HPDE6-E6E7 (cell line): ENCODE results near the gene KLK7.

Experiments
- DNase-seq: peaks from one replicate; pipeline ENCODE4 v3.0.0; 2011; ENCODE audit warnings: missing footprints; ENCODE audit errors: extremely low spot score

KLK7 gene

DNA sequence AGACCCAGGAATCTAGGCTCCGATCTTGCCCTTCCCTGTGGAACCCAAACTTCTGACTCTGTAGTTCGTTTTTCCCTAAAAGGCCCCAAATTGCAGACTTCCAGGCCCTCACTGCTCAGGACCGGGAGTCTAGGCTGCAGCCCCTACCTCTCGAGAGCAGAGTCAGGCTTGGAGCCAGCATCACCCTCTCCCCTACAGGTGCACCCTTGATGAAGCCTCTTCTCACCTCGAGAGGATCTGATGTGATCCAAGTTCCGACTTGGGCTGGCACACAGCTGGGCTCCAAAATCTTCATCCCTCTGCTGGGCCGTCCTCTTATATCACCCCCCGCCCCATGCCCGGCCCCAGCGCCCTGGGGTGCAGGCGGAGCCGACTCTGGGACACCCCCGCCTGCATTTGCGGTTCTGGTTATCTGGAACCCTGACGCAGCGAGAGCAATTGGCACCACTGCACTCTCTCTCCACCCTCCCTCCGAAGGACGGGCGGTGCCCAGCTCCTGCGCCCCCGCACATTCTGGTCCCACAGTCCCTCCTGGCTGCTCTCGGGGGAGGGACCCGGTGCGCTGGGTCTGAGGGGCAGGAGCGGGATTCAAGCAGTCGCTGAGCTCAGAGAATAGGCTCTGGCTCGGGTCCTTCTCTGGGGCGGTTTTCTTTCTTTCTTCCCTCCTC is at the start of gene KLK7:
Gene KLK7, minus strand, starts transcription at position 293 of the 668 bp plus-strand sequence. CDS start 1,518 bp downstream, outside the sequence.
- no peak for DNase-seq

DNA sequence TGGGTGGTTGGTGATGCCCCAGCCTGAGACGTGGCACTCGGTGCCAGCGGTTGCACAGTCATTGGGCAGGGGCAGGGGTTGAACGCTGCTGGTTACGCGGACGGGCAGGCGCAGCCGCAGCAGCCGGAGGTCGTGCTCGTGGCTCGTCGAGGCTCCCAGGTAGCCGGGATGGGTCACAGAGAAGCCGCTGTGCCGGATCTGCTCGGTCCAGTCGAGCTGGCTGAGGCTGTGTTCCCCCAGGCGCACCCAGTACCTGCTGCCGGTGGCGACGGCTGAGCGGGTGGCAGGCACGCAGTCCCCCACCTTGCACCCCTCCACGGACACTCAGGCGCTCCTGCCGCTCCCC is 48.1 kb upstream of the KLK7 start:
- no peak for DNase-seq

DNA sequence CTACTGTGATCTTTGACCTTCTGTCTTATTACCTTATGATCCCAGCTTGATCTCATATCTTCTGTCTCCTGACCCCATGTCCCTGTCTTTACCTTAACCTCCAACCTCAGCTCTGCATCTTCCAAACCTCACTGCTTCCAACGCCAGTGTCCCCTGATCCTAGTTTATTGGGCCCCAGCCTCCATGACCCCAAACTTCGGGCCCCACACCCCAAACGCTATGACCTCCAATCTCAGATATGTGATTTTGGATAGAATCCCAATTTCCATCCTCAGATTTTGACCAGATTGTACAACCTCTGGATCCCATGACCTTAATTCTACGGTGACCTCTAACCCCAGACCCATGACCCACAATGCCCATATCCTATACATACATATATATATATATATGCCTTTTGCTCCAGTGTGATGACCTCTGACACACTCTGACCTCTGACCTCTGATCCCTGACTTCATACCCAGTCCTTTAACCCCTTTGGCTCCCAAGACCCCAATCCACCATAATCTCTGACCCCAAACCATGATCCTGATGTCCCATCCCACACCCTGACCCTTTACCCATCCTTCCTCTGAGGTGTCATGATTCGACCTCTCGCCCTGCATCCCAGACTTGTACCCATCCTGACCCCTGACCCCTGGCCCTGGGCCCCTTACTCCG is 47.6 kb upstream of the KLK7 start:
- DNase-seq = no peak

DNA sequence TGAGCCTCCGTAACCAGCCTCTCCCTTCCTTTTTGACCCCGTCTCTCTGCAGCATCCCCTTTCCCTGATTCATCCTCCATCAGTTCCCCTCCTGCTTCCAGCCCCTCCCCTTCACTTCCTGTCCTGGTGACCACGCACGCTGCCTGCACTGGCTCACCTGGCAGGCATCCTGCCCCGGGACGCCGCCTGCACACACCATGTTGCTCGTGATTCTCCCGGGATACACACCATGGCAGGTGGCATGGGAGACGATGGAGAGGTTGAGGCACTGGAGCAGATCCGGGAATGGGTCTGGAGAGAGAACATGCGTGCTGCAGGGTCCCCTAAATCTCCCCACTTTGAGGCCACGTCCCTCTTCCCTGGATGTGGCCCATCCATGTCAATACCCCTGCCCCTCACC is 46.9 kb upstream of the KLK7 start:
- DNase-seq = no peak

DNA sequence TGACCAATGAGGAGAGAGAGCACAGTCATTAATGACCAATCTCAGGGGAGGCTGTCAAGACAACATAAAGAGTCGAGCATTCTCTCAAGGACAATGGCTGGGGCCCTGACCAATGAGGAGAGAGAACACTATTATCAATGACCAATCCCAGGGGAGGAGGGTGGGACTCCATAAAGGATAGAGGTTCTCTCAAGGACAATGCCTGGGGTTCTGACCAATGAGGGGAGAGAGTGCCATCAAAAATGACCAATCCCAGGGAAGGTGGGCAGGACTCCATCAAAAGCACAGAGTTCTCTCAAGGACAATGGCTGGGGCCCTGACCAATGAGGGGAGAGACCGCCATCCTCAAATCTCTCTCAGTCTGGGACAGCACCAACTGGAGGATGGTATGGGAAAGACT is 46.0 kb upstream of the KLK7 start:
- DNase-seq = no peak

DNA sequence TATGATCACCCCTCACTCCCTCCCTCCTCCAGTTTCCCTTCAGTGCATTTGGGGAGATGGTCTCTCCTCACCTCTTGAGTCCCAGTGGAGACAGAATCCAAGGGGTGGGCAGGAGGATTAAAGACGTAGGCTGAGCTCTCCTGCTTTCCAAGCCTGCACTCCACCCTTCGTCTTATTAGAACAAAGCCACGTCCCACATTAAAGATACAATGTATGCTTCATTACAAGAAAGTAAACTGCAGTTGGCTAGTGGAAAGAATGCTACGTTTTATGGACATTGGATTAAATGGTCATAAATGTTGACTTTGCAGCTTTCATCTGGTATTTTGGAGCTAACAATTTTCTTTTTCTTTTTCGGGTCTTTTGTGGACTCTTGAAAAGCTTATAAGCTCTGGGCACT is 44.2 kb upstream of the KLK7 start:
- no peak for DNase-seq

DNA sequence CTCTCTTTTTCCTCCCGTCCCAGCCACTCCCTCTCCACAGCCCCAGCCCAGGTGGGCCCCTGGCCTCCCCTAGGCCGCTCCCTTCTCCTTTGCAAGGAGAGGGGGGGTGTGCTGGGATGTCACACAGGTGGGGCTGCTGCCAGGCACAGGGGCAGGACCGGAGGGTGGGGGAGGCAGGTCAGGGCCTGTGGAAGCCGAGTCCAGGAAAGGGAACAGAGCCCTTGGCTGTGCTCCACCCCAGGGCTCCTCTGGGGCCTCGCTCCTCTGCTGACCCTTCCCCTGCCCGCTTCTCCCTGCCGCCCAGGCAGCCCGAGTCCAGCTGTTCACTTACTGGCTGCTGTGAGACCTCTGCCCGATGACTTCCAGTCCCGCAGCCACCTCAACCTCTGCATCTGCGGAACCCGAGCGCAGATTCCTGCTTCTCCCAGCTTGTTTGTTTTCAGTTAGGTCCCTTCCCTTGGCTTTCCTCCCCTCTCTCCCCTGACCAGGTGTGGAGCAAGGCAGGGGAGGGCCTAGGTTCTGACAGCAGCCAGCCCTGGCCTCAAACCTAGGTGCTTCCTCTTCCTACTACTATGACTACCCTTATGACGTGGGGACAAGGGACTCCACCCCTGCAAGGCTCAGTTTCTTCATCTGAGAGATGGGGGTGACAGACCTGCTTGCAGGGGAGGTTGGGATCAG is 43.5 kb upstream of the KLK7 start:
- DNase-seq = no peak

DNA sequence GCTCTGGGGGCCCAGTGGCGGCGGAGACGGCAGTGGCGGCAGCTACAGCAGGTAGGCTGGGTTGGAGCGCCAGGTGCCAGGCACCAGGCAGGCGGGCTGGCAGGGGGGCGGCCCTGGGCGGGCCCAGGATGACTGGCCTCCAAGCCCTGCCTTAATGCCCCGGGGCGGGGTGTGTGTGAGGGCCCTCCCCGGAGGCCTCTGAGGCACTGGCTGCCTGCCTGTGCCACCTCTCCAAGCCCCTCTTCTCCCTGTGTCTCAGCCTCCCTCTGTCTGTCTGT is 42.8 kb upstream of the KLK7 start, which contains the start of gene KLK11:
Gene KLK11, minus strand, starts transcription at position 63 of the 278 bp plus-strand sequence. CDS start 985 bp downstream, outside the sequence.
- DNase-seq = no peak

DNA sequence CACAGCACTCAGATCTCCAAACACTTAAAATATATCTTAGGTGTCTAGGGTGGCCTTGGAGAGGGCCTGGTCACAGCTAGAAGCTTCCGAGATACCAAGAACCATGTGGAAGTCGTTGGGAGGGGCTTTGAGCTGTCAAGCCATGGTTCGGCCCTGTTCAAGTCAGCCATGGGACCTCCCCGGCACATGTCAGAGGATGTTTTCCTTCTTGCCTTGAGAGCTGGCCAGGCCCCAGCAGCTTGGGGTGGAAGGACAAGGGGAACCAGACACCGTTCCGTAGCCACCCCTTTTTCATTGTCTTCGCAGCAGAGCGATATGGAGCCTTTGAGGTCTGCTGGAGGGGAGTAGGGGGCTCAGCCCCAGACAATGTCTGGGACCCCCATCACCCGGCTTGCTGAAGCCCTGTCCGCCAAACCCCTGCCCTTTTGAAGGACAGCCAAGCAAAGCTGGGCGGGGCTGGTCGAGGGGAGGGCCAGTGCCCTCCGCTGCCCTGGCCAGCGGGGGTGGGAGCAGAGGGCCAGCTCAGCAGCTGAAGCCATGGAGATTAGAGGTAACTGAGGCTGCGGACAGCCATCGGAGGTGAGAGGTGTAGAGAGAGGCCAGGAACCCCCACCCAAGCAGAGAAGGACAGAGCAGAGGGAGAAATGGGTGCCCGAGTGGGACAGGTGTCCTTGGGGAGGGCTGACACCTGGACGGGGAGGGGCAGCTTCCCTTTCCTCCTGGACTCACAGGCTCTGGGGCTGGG is 42.3 kb upstream of the KLK7 start:
- DNase-seq = no peak

DNA sequence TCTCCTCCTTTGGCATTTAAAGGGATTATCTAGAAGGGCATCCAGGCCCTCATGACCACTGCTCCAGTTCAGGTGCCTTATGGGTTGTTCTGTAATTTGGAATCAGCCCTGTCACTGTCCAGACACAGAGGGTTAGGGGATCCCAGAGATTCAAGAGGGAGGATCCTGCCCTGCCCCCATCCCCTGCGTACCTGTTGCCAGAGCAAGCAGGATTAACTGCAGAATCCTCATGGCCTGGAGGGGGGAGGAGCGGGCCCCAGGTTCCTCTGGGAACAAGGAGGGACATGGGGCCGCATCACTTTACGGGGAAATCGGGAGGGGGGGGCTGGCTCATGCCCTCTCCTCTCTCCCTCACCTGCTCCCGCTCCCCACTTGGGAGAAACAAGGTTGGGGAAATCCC is 41.7 kb upstream of the KLK7 start:
- DNase-seq = no peak

DNA sequence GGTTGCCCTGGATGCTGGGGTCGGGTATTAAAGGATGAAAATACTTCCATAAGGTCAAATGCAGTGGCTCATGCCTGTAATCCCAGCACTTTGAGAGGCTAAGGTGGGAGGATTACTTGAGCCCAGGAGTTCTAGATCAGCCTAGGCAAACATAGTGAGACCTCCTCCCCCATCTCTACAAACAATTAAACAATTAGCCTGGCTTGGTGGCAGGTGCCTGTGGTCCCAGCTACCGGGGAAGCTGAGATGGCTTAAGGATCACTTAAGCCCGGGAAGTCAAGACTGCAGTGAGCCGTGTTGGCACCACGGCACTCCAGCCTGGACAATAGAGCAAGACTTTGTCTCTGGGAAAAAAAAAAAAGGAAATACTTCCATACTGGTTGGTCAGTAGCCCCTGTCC is 41.2 kb upstream of the KLK7 start:
- DNase-seq = no peak

DNA sequence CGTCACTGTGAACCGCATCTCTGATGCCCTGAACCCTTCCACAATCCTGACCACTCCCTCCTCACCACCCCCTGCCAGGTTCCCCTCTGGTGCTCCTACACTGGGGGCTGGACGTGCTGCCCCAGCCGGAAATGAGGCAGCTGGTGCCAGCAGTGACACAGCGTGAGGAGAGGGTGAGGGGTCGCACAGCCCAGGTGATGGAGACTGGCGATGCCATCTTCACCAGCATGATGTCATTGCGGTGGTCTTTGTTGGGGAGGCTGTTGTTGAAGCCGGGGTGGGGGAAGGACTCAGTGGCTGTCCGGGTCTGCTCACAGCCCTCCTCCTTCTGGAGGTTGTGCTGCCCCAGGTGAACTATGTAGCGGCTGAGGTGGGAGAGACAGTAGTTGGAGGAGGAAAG is 40.2 kb upstream of the KLK7 start:
- DNase-seq = no peak

DNA sequence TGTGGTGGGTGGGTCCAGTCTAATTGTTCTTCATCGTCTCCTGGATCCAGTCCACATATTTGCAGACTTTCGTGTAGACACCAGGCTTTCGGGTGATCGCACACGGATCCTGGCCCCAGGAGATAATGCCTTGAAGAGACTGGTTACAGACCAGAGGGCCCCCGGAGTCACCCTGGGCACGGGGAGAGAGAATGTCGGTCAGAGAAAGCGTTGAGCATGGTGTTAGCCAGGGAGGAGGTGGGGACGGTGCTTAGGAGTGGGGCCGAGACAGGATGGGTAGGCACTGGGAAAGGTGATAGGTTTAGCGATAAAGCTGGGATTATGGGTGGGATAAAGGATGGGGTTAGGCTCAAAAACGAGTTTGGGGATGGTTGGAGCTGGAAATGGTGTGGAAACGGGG is 38.8 kb upstream of the KLK7 start:
- no peak for DNase-seq

DNA sequence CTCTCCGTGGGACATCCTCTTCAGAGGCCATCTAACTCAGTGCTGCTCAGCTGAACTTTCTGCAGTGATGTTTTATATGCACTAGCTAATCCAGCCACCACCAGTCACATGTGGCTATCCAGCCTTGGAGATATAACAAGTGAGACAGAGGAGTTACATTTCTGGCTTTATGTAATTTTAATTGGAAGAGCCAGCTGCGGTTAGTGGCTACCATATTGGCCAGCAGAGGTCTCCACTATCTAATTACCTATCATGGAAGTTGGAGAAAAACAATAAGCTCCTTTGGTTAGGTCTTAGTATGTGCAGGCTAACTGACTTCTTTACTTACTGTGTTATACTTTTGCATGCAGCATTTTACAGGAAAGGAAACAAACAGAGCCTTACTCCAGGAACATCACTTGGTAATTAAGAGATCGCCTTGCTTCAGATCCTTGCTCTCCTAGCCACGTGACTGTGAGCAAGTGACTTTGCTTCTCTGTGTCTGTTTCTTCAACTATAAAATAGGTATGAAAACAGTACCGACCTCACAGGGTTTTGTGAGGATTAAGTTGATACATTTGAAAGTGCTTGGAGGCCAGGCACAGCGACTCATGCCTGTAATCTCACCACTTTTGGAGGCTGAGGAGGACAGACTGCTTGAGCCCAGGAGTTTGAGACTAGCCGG is 37.4 kb upstream of the KLK7 start:
- DNase-seq = no peak

DNA sequence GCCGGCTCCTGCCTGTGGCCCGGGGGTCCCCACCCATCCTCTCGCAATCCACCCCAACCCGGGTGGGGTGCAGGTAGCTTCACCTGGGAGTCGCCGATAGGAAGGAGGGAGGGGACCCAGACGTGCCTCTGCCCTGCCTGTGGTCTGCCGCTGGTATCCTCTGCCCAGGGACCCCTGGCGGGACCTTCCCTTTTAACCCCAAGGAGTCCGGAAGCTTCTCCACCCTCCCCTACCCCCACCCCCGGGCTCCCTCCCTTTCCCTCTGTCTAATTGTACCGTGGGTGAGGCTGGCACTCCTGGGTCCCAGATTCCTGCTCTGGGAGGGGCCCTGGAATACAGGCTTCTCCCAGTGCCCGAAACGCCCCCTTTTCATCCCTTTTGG is 35.8 kb upstream of the KLK7 start, which contains the start of gene KLK10:
Gene KLK10, minus strand, starts transcription at position 166 of the 382 bp plus-strand sequence. CDS start 579 bp downstream, outside the sequence.
- no peak for DNase-seq

DNA sequence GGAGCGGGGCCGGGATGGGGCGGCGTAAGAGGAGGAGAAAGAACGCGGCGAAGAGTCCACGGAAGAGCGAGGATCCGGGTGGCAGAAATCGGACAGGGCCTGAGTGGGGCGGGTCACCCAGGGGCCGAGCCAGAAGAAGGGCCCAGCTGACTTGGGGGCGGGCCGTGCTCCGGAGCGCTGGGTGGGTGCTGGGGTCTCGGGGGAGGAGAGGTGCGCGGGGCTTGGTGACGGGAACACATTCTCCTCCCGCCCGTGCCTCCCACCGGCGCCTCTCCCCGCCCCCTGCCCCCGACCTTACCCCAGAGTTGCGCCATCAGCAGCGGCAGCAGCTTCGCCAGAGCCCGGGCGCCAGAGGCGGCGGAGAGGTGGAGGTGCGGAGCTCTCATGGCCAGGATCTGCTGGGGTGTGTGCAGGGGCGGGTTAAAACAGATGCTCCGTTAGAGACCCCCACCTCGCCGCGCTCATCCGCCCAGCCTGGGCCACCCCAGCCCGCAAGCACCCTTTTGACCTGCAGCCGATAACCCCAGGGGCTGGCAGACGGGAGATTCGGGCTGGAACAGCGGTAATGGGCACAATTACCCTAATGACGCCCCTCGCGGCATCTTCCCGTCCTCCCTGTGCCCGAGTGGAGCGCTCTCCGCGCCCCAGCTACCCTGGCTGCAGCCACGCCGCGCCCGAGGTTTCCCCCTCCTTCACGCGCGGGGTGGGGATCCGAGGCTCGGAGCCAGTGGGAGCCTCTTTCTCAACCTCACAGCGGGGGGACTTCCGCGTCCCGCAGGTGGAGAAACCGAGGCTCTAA is 35.2 kb upstream of the KLK7 start:
- no peak for DNase-seq

DNA sequence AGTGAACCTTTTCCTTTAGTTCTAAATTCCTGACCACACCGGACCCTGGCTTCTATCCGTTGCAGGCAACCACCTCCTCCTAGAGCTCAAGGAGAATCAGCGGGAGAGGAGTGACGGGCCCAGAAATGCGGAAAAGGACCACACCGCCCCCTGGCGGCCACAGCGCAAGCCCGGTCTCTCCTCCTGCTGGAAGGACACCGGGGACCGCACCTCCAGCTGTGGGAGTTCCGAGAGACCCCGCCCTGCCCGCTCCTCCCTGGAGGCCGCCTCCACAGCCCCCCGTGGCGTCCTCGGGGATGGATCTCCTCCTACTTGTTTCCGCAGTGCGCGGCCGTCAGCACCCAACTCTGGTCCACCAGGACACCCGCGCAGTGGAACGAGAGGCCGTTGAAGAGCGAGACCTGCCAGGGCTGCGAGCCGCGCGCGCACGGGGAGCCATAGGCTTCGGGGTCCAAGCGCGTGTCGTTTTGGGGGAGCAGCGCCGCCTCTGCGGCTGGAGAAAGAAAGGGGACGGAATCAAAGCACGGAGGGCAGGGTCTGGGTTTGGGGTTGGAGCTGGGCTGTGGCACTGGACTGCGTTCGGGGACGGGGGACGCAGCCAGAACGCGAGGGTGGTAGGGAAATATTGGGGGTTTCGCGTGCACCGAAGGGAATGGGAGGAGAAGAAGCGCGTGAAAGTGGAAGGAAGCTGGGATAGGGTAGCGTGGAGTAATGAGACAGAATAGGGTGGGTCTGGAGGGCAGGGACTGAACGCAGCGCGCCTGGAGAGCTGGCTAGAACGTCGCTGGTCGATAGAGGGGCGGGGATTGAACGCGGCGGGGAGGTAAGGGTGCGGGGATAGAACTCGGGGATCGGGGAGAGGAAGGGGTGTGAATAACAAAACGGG is 33.3 kb upstream of the KLK7 start:
- peak; percentile 76 for DNase-seq

DNA sequence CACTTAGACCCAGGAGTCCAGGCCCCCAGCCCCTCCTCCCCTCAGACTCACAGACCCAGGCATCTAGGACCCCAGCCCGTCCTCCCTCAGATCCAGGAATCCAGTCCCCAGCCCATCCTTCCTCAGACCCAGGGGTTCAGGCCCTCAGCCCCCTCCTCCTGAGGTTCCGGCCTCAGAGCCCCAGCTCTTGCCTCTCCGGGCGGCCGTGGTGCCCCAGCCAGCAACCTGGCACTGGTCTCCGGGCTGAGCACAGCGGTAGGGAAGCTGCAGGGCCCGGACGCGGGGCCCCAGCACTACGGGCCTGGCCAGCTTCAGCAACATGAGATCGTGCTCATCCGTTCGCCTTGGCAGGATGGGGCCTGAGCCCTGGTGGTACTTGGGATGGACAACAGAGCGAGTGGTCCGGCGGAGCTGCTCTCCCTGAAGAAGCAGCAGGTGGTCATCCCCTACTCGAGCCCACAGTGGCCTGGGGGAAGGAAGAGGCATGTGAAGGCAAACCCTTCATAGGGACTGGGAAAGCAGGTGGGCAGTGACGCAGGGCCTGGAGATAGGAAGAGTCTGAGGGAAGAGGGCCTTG is 32.1 kb upstream of the KLK7 start:
- no peak for DNase-seq

DNA sequence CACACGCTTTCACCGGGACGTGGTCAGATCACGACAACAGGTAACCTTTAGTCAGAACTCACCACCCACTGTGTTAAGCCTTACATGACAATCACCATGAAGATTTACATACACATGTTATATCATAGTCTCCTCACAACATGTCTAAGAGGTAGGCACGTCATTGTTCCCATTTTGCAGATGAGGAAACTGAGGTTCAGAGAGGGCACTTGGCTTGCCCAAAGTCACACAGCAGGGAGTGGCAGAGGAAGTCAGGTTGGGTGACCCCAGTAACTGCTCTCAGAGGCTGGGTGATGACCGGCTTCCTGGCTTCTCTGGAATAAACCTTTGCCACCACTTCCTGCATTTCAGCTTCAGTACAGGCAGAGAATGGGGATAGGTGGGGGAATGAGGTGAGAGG is 30.5 kb upstream of the KLK7 start:
- DNase-seq = no peak

DNA sequence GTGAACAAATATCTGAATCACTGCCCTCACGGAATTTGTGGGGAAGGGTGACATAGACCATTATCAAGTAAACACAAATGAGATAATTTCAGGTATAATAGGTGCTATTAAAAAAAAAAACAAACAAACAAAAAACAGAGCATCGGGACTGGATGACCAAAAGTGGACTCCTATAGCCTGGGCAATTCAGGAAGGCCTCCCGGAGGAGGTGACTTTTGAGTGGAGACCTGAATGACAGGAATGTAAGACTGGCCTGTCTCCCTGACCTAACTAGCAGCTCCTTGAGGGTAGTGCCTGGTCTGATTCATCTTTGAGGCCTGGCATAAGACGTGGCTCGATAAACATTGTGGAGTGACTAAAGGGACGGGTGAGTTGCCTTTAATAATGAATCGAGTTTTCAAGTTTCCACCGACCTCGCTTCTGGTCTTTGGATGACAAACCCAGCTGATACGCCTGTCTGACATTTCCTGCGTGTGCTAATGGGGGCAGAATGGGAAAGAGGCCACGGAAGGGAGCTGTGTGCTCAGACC is 29.0 kb upstream of the KLK7 start:
- no peak for DNase-seq
